ENCODE results near the gene EFCC1. TPM values are rescaled to one million over a fixed set of nuclear protein-coding genes. Genes with fewer than 3 reads are reported as not detected.

Gene EFCC1
- total and polyA plus RNA-seq, 2 experiments from 2014 or later, result 0.07 TPM; not detected in 1

- Histone ChIP-seq H3K4me3 (no peak overlapping the region), H3K27me3 (no peaks in the 10 kb centered on the region), H3K27ac (no peak overlapping the region)
Observed at GRCh38 chr3:129046037-129046731, 45.1 kb downstream of the EFCC1 start.

GRCh38 chr3:129046732-129047552 is 45.8 kb downstream of the EFCC1 start:
- H3K4me1 ChIP-seq (ENCODE audit: low read depth), result peaks cover under 1% of the 10 kb centered on the region
- H3K9me3 ChIP-seq (ENCODE audit: low read depth), result no peaks in the 10 kb centered on the region
- H3K4me3 ChIP-seq, result no peak overlapping the region
- no peaks in the 10 kb centered on the region for H3K36me3 ChIP-seq
- DNase-seq (ENCODE audit: low read depth in 1 of 2, low spot score in 1 of 2), result no peak
- no peak for TF ChIP-seq CTCF (IDR thresholded peaks at IDR 0.05; ENCODE audit: low read depth, low read length)
- no peaks in the 10 kb centered on the region for H3K27me3 ChIP-seq
- H3K27ac ChIP-seq, result no peak overlapping the region

More at GRCh38 chr3:129046037-129046731, 45.1 kb downstream of the EFCC1 start:
- no peak for DNase-seq (ENCODE audit: low read depth in 1 of 2, low spot score in 1 of 2)
- no peaks in the 10 kb centered on the region for H3K36me3 ChIP-seq
- peak; percentile 29 for TF ChIP-seq CTCF (IDR thresholded peaks at IDR 0.05; ENCODE audit: low read depth, low read length)
- H3K9me3 ChIP-seq (ENCODE audit: low read depth), result no peaks in the 10 kb centered on the region
- no peaks in the 10 kb centered on the region for H3K4me1 ChIP-seq (ENCODE audit: low read depth)

GRCh38 chr3:129047553-129047839 is 46.4 kb downstream of the EFCC1 start:
- H3K27ac ChIP-seq, result no peak overlapping the region
- no peak for TF ChIP-seq CTCF (IDR thresholded peaks at IDR 0.05; ENCODE audit: low read depth, low read length)
- DNase-seq (ENCODE audit: low read depth in 1 of 2, low spot score in 1 of 2), result no peak
- H3K27me3 ChIP-seq, result no peaks in the 10 kb centered on the region
- H3K9me3 ChIP-seq (ENCODE audit: low read depth), result no peaks in the 10 kb centered on the region
- H3K4me3 ChIP-seq, result no peak overlapping the region
- peaks cover 6% of the 10 kb centered on the region for H3K4me1 ChIP-seq (ENCODE audit: low read depth)
- no peaks in the 10 kb centered on the region for H3K36me3 ChIP-seq

GRCh38 chr3:129050556-129051295 is 49.6 kb downstream of the EFCC1 start:
- no peak for TF ChIP-seq CTCF (IDR thresholded peaks at IDR 0.05; ENCODE audit: low read depth, low read length)

GRCh38 chr3:129051871-129052340 is 50.8 kb downstream of the EFCC1 start:
- no peak for DNase-seq (ENCODE audit: low read depth in 1 of 2, low spot score in 1 of 2)
- no peak overlapping the region for H3K27ac ChIP-seq
- no peak for TF ChIP-seq CTCF (IDR thresholded peaks at IDR 0.05; ENCODE audit: low read depth, low read length)

More at GRCh38 chr3:129050556-129051295, 49.6 kb downstream of the EFCC1 start:
- Histone ChIP-seq H3K36me3 (no peaks in the 10 kb centered on the region), H3K27ac (no peak overlapping the region), H3K4me1 (ENCODE audit: low read depth) (peaks cover 20% of the 10 kb centered on the region), H3K9me3 (ENCODE audit: low read depth) (no peaks in the 10 kb centered on the region), H3K27me3 (no peaks in the 10 kb centered on the region), H3K4me3 (no peak overlapping the region)
- DNase-seq (ENCODE audit: low read depth in 1 of 2, low spot score in 1 of 2), result no peak

More at GRCh38 chr3:129051871-129052340, 50.8 kb downstream of the EFCC1 start:
- Histone ChIP-seq H3K4me3 (no peak overlapping the region), H3K27me3 (no peaks in the 10 kb centered on the region), H3K4me1 (ENCODE audit: low read depth) (peaks cover 20% of the 10 kb centered on the region), H3K36me3 (no peaks in the 10 kb centered on the region), H3K9me3 (ENCODE audit: low read depth) (no peaks in the 10 kb centered on the region)

All from cardiac muscle cell (in vitro differentiated cells and primary cell).